Activated naive CD4-positive, alpha-beta T cell treated with anti-CD3 and anti-CD28 coated beads, Interleukin-2, amount 50 U/mL, for 24 hours (primary cell): ENCODE data around the gene BLOC1S5.

Experiments used
- H3K27ac Mint-ChIP-seq: one replicate; pipeline ENCODE4 v1.8.0; 2021; ENCODE audit warnings: mild to moderate bottlenecking, mixed read lengths
- H3K27me3 Mint-ChIP-seq: one replicate; pipeline ENCODE4 v1.8.0; 2021; ENCODE audit warnings: mixed read lengths
- H3K36me3 Mint-ChIP-seq: one replicate; pipeline ENCODE4 v1.8.0; 2021; ENCODE audit warnings: mixed read lengths
- H3K4me1 Mint-ChIP-seq: one replicate; pipeline ENCODE4 v1.8.0; 2021; ENCODE audit warnings: mixed read lengths
- H3K4me3 Mint-ChIP-seq: one replicate; pipeline ENCODE4 v1.8.0; 2021; ENCODE audit warnings: mild to moderate bottlenecking, mixed read lengths
- H3K9me3 Mint-ChIP-seq: one replicate; pipeline ENCODE4 v1.8.0; 2021; ENCODE audit warnings: mixed read lengths

The BLOC1S5 gene, protein sequence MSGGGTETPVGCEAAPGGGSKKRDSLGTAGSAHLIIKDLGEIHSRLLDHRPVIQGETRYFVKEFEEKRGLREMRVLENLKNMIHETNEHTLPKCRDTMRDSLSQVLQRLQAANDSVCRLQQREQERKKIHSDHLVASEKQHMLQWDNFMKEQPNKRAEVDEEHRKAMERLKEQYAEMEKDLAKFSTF

DNA sequence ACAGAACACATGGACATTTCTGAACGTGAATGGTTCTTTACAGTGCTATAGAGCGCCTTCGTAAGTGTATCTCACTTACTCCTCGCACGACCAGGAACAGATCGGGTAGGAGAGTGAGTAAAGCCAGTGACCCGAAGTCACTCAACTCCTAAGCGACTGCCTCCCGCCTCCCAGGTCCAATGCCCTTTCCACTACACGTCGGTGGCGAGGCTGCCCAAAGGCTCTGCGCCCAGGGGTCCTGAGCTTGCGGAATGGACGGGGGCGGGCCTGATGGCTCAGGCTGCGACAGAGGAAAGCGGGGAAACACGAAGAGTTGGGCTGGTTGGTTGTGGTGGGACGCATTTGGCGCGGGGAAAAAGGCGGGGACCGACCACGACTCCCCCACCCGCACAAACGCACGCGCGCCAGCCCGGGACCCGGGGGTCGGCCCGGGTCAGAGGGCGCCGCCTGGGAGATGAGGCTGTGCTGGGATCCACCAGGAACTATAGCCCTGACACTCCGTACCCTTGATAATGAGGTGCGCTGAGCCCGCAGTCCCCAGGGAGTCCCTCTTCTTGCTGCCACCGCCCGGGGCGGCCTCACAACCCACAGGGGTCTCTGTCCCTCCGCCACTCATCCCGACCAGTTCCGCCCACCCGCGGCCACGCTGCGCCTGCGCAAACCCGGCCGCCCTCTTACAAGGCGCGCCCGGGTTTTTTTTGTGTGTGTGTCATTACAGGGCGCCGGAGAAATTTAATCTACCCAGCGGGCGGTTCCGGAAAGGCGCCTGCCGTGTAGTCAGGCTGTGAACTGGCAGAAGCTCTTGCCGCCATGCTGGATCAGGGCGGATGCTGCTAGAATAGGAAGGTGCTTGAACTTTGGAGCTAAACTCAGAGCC, at the start of gene BLOC1S5:
BLOC1S5 (minus strand) TSS at position 629 of the 877 bp plus-strand sequence; CDS start at position 616, 13 bp downstream.
- no peaks in the 10 kb centered on the region for H3K9me3 Mint-ChIP-seq
- H3K4me3 Mint-ChIP-seq = peak within 1 kb of the TSS; percentile 96
- H3K27me3 Mint-ChIP-seq = no peaks in the 10 kb centered on the region
- H3K36me3 Mint-ChIP-seq = peaks cover 12% of the 10 kb centered on the region
- peak within 1 kb of the TSS; percentile 95 for H3K27ac Mint-ChIP-seq
- peaks cover 34% of the 10 kb centered on the region for H3K4me1 Mint-ChIP-seq

DNA sequence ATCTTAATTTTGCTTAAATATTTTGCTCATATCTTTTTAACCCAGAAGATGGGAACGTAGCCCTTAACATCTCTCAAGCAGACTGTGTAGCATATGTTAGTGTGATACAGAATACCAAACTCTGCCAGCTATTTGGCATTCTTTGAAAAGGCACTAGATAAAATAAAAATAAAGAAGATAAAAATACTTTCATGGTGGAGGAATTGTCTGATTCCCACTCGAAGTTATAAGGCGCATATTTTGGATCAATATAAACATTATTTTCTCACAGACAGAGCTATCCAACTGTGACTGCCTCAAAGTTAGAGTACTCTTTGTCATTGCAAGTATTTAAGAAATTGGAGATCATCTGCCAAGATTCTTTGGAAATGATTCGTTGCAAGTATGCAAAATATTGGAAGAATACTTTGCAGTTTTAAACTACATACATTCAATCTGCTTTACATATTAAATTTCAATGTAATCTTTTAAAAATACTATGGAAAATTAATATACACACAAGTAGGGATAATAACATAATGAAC, 49.0 kb upstream of the BLOC1S5 start:
- Mint-ChIP-seq H3K36me3 (no peaks in the 10 kb centered on the region), H3K9me3 (no peaks in the 10 kb centered on the region), H3K4me1 (no peaks in the 10 kb centered on the region), H3K27me3 (peaks cover 9% of the 10 kb centered on the region), H3K27ac (no peak overlapping the region), H3K4me3 (no peak overlapping the region)

GRCh38 chr6:8110725-8111124, 46.5 kb upstream of the BLOC1S5 start:
- Mint-ChIP-seq H3K27me3 (peaks cover 20% of the 10 kb centered on the region), H3K27ac (no peak overlapping the region), H3K9me3 (no peaks in the 10 kb centered on the region), H3K4me3 (no peak overlapping the region), H3K4me1 (no peaks in the 10 kb centered on the region), H3K36me3 (no peaks in the 10 kb centered on the region)

DNA sequence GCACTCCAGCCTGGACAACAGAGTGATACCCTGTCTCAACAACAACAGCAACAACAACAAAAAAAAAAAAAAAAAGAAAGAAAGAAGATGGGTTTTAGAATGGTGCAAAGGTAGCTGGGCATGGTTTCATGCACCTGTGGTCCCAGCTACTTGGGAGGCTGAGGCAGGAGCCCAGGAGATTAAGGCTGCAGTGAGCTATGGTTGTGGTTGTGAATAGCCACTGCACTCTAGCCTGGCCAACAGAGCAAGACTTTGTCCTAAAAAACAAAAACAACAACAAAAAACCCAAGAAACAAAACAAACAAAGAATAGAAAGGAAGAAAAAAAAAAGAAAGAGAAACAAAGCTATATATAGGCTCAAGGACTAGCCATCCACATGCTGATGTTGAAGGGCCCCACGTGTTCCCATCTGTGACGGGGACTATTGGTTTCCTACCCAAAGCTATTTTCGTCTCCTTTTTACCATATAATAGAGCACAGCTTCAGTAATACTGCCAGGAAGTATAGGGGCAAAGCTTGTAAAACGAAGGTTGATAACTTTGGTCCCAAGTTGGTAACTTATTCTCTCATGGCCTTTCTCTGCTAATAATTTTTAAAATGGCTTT, 46.0 kb upstream of the BLOC1S5 start:
- Mint-ChIP-seq H3K9me3 (no peaks in the 10 kb centered on the region), H3K27me3 (peaks cover 20% of the 10 kb centered on the region), H3K36me3 (no peaks in the 10 kb centered on the region), H3K4me1 (no peaks in the 10 kb centered on the region), H3K4me3 (no peak overlapping the region), H3K27ac (no peak overlapping the region)

GRCh38 chr6:8108759-8109539, 44.8 kb upstream of the BLOC1S5 start:
- no peak overlapping the region for H3K27ac Mint-ChIP-seq
- no peaks in the 10 kb centered on the region for H3K4me1 Mint-ChIP-seq
- no peak overlapping the region for H3K4me3 Mint-ChIP-seq
- H3K27me3 Mint-ChIP-seq = peaks cover 18% of the 10 kb centered on the region
- no peaks in the 10 kb centered on the region for H3K9me3 Mint-ChIP-seq
- H3K36me3 Mint-ChIP-seq = no peaks in the 10 kb centered on the region

- Mint-ChIP-seq H3K36me3 (no peaks in the 10 kb centered on the region), H3K27ac (no peak overlapping the region), H3K4me3 (no peak overlapping the region), H3K9me3 (no peaks in the 10 kb centered on the region), H3K4me1 (no peaks in the 10 kb centered on the region), H3K27me3 (peaks cover 18% of the 10 kb centered on the region)
Measured at GRCh38 chr6:8108031-8108660, 44.0 kb upstream of the BLOC1S5 start.

GRCh38 chr6:8105791-8106190, 41.6 kb upstream of the BLOC1S5 start:
- H3K4me1 Mint-ChIP-seq = peaks cover 14% of the 10 kb centered on the region
- no peak overlapping the region for H3K27ac Mint-ChIP-seq
- H3K9me3 Mint-ChIP-seq = no peaks in the 10 kb centered on the region

DNA sequence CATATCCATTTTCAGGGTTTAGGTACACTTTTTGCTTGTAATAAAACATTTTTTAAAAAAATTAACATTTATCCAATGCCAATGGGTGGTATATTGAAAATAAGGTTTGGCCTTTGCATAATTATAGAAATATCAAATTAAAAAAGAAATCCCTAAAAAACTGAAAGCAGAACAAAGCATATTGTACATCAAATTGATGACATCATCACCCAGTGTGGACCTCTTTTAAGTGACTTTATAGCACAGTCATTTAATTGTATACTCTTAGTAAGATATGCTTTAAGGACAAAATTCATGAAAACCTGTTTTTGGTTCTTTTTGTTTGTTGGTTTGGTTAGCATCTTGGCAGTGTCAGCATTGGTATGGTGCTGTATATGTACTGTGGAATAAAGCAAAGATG, 39.5 kb upstream of the BLOC1S5 start:
- Mint-ChIP-seq H3K4me1 (peaks cover 30% of the 10 kb centered on the region), H3K36me3 (peaks cover 6% of the 10 kb centered on the region), H3K4me3 (no peak overlapping the region), H3K27ac (no peak overlapping the region), H3K27me3 (peaks cover 13% of the 10 kb centered on the region), H3K9me3 (no peaks in the 10 kb centered on the region)

More at GRCh38 chr6:8105791-8106190, 41.6 kb upstream of the BLOC1S5 start:
- Mint-ChIP-seq H3K36me3 (peaks cover 5% of the 10 kb centered on the region), H3K27me3 (peaks cover 14% of the 10 kb centered on the region), H3K4me3 (no peak overlapping the region)

DNA sequence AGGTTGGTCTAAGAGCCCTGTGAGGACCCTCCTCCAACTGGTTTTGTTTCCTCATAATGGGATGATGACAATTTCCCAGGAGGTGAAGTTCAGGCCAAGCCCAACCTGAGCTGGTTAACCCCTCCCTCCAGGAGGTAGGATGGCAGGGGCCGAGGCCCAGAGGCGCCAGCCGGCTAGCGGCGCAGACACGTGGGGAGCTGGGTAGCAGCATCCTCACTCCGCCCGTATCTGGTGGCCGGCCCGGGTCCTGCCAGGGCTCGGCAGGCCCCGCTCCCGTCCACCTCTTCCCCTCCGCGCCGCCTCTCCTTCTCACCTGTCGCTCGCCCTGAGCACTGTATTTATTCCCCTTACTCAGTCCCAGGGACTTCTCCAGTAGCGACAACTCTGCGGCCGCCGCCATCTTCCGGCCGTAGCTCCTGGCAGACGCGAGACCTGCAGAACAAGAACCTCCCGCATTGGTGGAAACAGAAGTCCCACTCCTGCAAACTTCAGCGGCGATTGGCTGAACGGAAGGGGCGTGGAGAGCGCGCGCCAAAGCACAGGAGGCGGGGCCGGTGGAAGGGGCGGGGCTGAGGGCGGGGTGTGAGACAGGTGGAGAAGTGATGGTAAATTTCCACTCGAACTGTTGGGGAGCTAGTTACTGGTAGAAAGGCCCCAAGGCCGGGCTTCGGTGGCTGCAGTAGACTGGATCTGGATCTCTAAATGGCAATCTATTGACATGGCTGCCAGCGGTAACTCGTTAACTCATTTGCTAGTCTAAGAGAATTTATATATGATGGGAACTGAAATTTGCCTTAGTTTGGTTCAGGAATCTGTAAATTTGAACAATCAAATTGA, 38.2 kb upstream of the BLOC1S5 start, which contains the start of gene EEF1E1:
EEF1E1 (minus strand) TSS at position 427 of the 837 bp plus-strand sequence; CDS start at position 400, 27 bp downstream.
- Mint-ChIP-seq H3K9me3 (no peaks in the 10 kb centered on the region), H3K4me1 (peaks cover 36% of the 10 kb centered on the region), H3K36me3 (peaks cover 6% of the 10 kb centered on the region), H3K27ac (peak within 1 kb of the TSS; percentile 100), H3K4me3 (peak within 1 kb of the TSS; percentile 96), H3K27me3 (peaks cover 7% of the 10 kb centered on the region)

- Mint-ChIP-seq H3K4me3 (peak overlapping the region; percentile 71), H3K36me3 (peaks cover 12% of the 10 kb centered on the region), H3K9me3 (no peaks in the 10 kb centered on the region), H3K4me1 (peaks cover 40% of the 10 kb centered on the region), H3K27me3 (no peaks in the 10 kb centered on the region), H3K27ac (no peak overlapping the region)
Measured at GRCh38 chr6:8100159-8100854, 36.1 kb upstream of the BLOC1S5 start.

GRCh38 chr6:8090650-8091049, 26.5 kb upstream of the BLOC1S5 start:
- H3K4me1 Mint-ChIP-seq = peaks cover 19% of the 10 kb centered on the region
- H3K27ac Mint-ChIP-seq = peak overlapping the region; percentile 6
- peaks cover 49% of the 10 kb centered on the region for H3K36me3 Mint-ChIP-seq
- H3K9me3 Mint-ChIP-seq = peaks cover 7% of the 10 kb centered on the region
- no peaks in the 10 kb centered on the region for H3K27me3 Mint-ChIP-seq
- no peak overlapping the region for H3K4me3 Mint-ChIP-seq

GRCh38 chr6:8088886-8089285, 24.7 kb upstream of the BLOC1S5 start:
- peaks cover 49% of the 10 kb centered on the region for H3K36me3 Mint-ChIP-seq
- peaks cover 19% of the 10 kb centered on the region for H3K4me1 Mint-ChIP-seq
- no peak overlapping the region for H3K27ac Mint-ChIP-seq
- no peaks in the 10 kb centered on the region for H3K27me3 Mint-ChIP-seq
- H3K9me3 Mint-ChIP-seq = peaks cover 7% of the 10 kb centered on the region
- H3K4me3 Mint-ChIP-seq = no peak overlapping the region

DNA sequence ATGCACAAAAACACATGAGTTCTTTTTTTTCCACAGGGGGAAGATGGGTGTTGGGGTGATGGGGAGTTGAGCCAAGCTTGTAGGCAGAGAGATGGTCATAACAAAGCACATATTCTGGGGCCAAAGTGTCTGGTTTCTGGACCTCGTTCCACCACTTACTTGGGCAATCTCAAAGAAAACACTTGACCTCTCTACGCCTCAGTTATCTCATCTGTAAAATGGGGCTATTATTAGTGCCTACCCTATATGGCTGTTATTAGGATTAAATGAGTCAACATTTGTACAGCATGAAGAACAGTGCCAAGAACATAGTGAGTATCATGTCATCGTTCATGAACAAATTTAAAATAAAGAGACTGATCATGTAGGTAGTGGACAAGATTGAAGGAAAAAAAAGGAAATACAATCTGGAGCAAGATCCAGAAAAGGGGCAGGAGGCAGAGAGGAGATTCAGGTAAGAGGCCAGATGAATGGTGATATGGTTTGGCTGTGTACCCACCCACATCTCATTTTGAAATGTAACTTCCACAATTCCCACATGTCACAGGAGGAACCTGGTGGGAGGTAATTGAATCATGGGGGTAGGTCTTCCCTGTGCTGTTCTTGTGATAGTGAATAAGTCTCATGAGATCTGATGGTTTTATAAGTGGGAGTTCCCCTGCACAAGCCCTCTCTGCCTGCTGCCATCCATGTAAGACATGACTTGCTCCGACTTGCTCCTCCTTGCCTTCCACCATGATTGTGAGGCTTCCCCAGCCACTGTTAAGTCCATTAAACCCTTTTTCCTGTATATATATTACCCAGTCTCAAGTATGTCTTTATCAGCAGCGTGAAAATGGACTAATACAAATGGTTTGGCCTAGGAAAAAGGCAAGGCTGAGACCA, 23.9 kb upstream of the BLOC1S5 start:
- Mint-ChIP-seq H3K27ac (peak overlapping the region; percentile 38), H3K9me3 (peaks cover 7% of the 10 kb centered on the region)

More for the DNA sequence above, 23.9 kb upstream of the BLOC1S5 start:
- no peaks in the 10 kb centered on the region for H3K27me3 Mint-ChIP-seq
- H3K36me3 Mint-ChIP-seq = peaks cover 47% of the 10 kb centered on the region
- H3K4me3 Mint-ChIP-seq = no peak overlapping the region
- peaks cover 27% of the 10 kb centered on the region for H3K4me1 Mint-ChIP-seq
